Lower lobe of right lung (tissue), 2 donors: ENCODE data around the gene S100A14. TPM values are rescaled to one million over a fixed set of nuclear protein-coding genes. Genes with fewer than 3 reads are reported as not detected.
A peak's percentile ranks its signal among the peaks of the same experiment; 100 is the strongest.
"Not testable (repeated sequence)": the region's sequence is repeated elsewhere in the genome, so short reads cannot be mapped to it uniquely, and the experiment has no call there.

Source experiments
- ATAC-seq, 2 donors: fragments of 200-7000 bp; cut with Tn5 transposase; one replicate each; pipeline ENCODE4 v1.9.1; 2020 to 2022; ENCODE audit warnings: mild to moderate bottlenecking in 2 of 2, moderate library complexity in 2 of 2
- DNase-seq: peaks from one replicate; pipeline ENCODE4 v3.0.0-alpha.2; 2020
- H3K27ac ChIP-seq: fragments of 200-600 bp; one replicate; pipeline ENCODE4 v1.8.0; 2022
- H3K27me3 ChIP-seq: fragments of 200-600 bp; one replicate; pipeline ENCODE4 v1.8.0; 2022; ENCODE audit warnings: low read depth
- H3K36me3 ChIP-seq: fragments of 200-600 bp; one replicate; pipeline ENCODE4 v1.8.0; 2022; ENCODE audit warnings: mild to moderate bottlenecking
- H3K4me1 ChIP-seq: fragments of 200-600 bp; one replicate; pipeline ENCODE4 v1.8.0; 2022
- H3K4me3 ChIP-seq: fragments of 200-600 bp; one replicate; pipeline ENCODE4 v1.8.0; 2022; ENCODE audit warnings: mild to moderate bottlenecking
- H3K9me3 ChIP-seq: fragments of 200-600 bp; one replicate; pipeline ENCODE4 v1.8.0; 2022
- intact Hi-C: fragments of 100-400 bp; cut with DNase I; formaldehyde crosslinking; loops from one replicate; pipeline ENCODE4 v1.11.0; 2022
- total RNA-seq: library from RNA; stranded (reverse); fragmentation: NEBNext Ultra II Directional; extraction: Animal tissue kit (Norgen Biotek cat#: 25700); gene quantifications from one replicate; pipeline ENCODE4 v1.2.1, GENCODE V29; 2021
- TF ChIP-seq, protein P1 (sequence below): fragments of 200-600 bp; IDR thresholded peaks from one replicate; pipeline ENCODE4 v1.8.0; 2022; ENCODE audit warnings: antibody characterized with exemption, mild to moderate bottlenecking
- donor health status: DM: no; HTN: yes; CAD: no; lungs with severe emphysema.

The S100A14 gene
- total RNA-seq, 1 donor from 2014 or later: 138 TPM

DNA sequence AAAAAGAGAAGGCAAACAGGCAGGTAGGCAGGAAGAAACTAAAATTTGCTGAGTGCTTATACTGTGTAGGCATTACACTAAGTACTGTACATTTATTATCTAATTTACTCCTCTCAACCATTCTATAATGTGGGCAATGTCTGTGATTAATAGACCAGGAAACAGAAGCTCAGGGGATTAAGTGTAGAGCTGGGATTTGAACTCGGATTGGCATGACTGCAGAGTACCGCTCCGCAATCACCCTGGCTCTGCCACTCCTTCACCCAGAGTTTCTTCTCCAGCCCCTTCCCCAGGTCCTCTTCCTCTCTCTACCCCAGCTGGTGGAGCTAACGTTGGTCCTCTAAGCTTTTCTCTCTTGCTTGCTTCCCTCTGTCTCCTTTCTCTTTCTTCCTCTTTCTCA is 39.0 kb downstream of the S100A14 start:
- DNase-seq: no peak
- Histone ChIP-seq H3K4me1 (peaks cover 18% of the 10 kb centered on the region), H3K9me3 (no peaks in the 10 kb centered on the region), H3K36me3 (no peaks in the 10 kb centered on the region), H3K27ac (no peak overlapping the region), H3K27me3 (no peaks in the 10 kb centered on the region), H3K4me3 (no peak overlapping the region)
- ATAC-seq: no peak
- TF ChIP-seq, protein P1, sequence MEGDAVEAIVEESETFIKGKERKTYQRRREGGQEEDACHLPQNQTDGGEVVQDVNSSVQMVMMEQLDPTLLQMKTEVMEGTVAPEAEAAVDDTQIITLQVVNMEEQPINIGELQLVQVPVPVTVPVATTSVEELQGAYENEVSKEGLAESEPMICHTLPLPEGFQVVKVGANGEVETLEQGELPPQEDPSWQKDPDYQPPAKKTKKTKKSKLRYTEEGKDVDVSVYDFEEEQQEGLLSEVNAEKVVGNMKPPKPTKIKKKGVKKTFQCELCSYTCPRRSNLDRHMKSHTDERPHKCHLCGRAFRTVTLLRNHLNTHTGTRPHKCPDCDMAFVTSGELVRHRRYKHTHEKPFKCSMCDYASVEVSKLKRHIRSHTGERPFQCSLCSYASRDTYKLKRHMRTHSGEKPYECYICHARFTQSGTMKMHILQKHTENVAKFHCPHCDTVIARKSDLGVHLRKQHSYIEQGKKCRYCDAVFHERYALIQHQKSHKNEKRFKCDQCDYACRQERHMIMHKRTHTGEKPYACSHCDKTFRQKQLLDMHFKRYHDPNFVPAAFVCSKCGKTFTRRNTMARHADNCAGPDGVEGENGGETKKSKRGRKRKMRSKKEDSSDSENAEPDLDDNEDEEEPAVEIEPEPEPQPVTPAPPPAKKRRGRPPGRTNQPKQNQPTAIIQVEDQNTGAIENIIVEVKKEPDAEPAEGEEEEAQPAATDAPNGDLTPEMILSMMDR: no peak
- intact Hi-C loops: no loop called here

DNA sequence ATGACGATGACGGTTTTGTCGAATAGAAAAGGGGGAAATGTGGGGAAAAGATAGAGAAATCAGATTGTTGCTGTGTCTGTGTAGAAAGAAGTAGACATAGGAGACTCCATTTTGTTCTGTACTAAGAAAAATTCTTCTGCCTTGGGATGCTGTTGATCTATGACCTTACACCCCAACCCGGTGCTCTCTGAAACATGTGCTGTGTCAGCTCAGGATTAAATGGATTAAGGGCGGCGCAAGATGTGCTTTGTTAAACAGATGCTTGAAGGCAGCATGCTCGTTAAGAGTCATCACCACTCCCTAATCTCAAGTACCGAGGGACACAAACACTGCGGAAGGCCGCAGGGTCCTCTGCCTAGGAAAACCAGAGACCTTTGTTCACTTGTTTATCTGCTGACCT is 40.6 kb downstream of the S100A14 start:
- intact Hi-C loops, DNase-seq, ATAC-seq: not testable (repeated sequence)

DNA sequence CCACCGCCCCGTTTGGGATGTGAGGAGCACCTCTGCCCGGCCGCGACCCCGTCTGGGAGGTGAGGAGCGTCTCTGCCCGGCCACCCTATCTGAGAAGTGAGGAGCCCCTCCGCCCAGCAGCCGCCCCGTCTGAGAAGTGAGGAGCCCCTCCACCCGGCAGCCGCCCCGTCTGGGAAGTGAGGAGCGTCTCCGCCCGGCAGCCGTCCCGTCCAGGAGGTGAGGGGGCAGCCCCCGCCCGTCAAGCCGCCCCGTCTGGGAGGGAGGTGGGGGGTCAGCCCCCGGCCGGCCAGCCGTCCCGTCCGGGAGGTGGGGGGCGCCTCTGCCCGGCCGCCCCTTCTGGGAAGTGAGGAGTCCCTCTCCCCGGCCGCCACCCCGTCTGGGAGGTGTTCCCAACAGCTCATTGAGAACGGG is 41.0 kb downstream of the S100A14 start:
- ATAC-seq, H3K4me3 ChIP-seq, H3K27ac ChIP-seq, H3K27me3 ChIP-seq, DNase-seq, H3K9me3 ChIP-seq, H3K36me3 ChIP-seq, intact Hi-C loops: not testable (repeated sequence)
- H3K4me1 ChIP-seq: peaks cover 18% of the 10 kb centered on the region

More for the DNA sequence above, 40.6 kb downstream of the S100A14 start:
- not testable (repeated sequence) for H3K9me3 ChIP-seq, H3K27ac ChIP-seq, H3K27me3 ChIP-seq, H3K36me3 ChIP-seq, H3K4me3 ChIP-seq
- H3K4me1 ChIP-seq: peaks cover 18% of the 10 kb centered on the region

DNA sequence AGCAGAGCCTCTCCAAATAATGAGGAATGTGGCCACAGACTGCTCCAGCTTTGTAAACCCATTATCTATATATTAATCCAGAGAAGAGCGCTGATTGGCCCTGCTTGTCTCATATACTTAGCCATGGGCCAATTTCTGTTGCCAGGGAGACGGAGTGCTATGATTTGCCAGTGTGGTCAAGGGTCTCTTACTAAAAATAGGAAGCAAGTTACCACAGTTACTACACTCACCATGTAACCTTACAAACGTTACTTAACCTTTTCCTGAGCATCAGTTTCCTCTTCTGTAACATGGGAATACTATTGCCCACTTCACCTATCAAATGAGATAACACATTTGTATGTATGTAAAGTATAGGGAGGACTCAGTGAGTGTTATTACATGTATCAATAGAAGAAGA is 42.8 kb downstream of the S100A14 start:
- TF ChIP-seq, protein P1: no peak
- intact Hi-C loops: no loop called here

DNA sequence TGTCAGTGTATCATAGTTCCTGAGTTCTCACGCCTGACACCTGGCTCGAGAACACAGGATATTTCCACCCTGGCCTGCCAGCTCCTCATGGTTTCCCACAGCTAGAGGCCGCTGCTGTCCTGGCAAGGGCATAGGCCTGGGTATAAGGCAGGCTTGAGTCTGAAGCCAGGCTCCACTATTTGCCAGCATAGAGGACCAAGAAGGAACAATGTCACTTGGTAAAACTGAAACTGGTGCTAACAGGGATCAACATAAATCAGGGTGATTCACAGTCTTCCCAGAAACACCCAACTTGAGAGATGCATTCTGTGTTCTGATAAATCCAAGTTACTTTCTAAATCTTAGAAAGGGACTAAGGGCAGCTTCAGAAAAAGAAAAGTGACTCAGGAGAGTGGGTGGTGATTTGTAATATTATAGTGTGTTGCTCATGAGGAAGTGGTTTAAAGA is 43.5 kb downstream of the S100A14 start:
- H3K4me3 ChIP-seq: no peak overlapping the region
- H3K27me3 ChIP-seq: no peaks in the 10 kb centered on the region
- peak; percentile 89 for DNase-seq
- peak overlapping the region; percentile 34 for H3K27ac ChIP-seq
- ATAC-seq: peak; percentile 86 to 90
- H3K9me3 ChIP-seq: no peaks in the 10 kb centered on the region
- H3K4me1 ChIP-seq: peaks cover 33% of the 10 kb centered on the region
- TF ChIP-seq, protein P1: peak; percentile 91
- no peaks in the 10 kb centered on the region for H3K36me3 ChIP-seq
- intact Hi-C loops: no loop called here

More for the DNA sequence above, 42.8 kb downstream of the S100A14 start:
- Histone ChIP-seq H3K4me3 (no peak overlapping the region), H3K4me1 (peaks cover 26% of the 10 kb centered on the region), H3K27ac (peak overlapping the region; percentile 34), H3K27me3 (no peaks in the 10 kb centered on the region), H3K36me3 (no peaks in the 10 kb centered on the region), H3K9me3 (no peaks in the 10 kb centered on the region)
- peak; percentile 9 to 17 for ATAC-seq
- no peak for DNase-seq

DNA sequence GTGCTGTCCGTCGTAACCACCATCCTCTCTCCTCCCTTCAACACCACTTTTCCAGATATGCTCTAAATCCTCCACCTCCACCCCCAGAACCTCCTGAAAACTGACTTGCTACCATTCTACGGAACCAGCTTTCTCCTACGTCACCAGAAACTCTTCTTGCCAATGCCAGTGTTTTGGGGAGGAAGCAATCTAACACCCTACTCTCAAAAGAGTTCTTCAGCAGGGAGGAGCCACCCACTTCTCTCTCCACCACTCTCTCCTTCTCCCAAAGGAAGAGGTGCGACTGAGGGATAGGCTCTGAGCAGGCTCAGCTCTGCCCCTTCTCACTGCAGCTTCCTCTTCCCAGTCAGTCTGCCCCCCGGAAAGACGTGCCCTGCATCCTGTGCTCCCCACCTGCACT is 44.4 kb downstream of the S100A14 start:
- TF ChIP-seq, protein P1: no peak
- H3K4me1 ChIP-seq: peaks cover 42% of the 10 kb centered on the region
- no peak overlapping the region for H3K4me3 ChIP-seq
- intact Hi-C loops: no loop called here
- no peaks in the 10 kb centered on the region for H3K27me3 ChIP-seq
- no peak overlapping the region for H3K27ac ChIP-seq
- ATAC-seq (no peak), DNase-seq (no peak)
- no peaks in the 10 kb centered on the region for H3K36me3 ChIP-seq
- no peaks in the 10 kb centered on the region for H3K9me3 ChIP-seq

DNA sequence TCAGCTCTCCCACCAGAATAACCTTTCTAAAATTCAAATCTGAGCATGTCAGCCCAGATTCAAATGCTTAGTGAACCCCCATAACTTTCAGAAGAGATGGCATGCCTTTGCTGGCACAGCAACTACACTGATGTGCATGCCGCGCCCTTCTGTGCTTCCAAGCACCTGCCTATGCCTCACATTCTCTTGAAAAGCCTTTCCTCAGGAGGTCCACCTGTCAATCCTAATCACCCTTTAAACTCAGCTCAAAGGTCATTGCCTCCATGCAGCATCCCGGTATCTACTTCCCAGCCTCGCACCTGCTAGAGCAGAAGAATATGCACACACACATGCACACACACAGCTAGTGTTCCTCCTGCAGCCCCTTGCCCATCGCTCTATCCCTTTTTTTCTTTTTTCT is 45.3 kb downstream of the S100A14 start:
- peaks cover 48% of the 10 kb centered on the region for H3K4me1 ChIP-seq
- intact Hi-C loops: no loop called here
- no peaks in the 10 kb centered on the region for H3K27me3 ChIP-seq
- DNase-seq (no peak), ATAC-seq (no peak)
- no peak overlapping the region for H3K27ac ChIP-seq
- H3K36me3 ChIP-seq: no peaks in the 10 kb centered on the region
- no peaks in the 10 kb centered on the region for H3K9me3 ChIP-seq
- H3K4me3 ChIP-seq: no peak overlapping the region
- TF ChIP-seq, protein P1: no peak
